IMR-90 (cell line): ENCODE results near the gene PACSIN2.

Source experiments
- ELK1 ChIP-seq: fragments of 150-350 bp; IDR thresholded peaks from 2 replicates; pipeline ENCODE4 v1.6.1; 2016; ENCODE audit warnings: low read depth, mild to moderate bottlenecking, low read length, moderate library complexity, borderline replicate concordance
- NFE2L2 ChIP-seq: fragments of 150-350 bp; IDR thresholded peaks from 2 replicates; pipeline ENCODE4 v1.6.1; 2016; ENCODE audit warnings: low read depth, mild to moderate bottlenecking, low read length
- TF ChIP-seq, protein P1 (sequence below): conservative IDR thresholded peaks from 2 replicates; pipeline ENCODE4 v1.5.1; 2012; ENCODE audit warnings: mild to moderate bottlenecking, low read depth, low read length, improper control_type of control experiment

DNA sequence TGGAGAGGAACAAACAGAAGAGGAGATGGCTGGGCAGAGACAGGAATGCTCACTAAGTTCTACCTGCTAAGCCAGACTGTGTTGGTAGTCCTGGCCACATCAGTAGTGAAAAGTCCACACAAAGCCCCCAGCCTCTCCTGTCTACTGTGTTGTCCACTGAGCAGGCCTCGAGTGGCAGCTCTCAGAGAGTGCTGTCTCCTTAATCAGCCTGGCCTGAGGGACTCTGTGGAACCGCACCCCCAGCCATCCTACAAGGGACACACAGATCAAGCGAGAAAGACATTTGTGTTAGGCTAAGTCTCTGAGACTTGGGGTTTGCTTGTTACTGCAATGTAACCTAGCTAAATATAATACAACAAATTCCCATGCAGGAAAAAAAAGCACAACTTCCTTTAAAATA, 71.0 kb downstream of the PACSIN2 start:
- TF ChIP-seq, protein P1, sequence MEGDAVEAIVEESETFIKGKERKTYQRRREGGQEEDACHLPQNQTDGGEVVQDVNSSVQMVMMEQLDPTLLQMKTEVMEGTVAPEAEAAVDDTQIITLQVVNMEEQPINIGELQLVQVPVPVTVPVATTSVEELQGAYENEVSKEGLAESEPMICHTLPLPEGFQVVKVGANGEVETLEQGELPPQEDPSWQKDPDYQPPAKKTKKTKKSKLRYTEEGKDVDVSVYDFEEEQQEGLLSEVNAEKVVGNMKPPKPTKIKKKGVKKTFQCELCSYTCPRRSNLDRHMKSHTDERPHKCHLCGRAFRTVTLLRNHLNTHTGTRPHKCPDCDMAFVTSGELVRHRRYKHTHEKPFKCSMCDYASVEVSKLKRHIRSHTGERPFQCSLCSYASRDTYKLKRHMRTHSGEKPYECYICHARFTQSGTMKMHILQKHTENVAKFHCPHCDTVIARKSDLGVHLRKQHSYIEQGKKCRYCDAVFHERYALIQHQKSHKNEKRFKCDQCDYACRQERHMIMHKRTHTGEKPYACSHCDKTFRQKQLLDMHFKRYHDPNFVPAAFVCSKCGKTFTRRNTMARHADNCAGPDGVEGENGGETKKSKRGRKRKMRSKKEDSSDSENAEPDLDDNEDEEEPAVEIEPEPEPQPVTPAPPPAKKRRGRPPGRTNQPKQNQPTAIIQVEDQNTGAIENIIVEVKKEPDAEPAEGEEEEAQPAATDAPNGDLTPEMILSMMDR = no peak
- TF ChIP-seq ELK1 (no peak), NFE2L2 (no peak)
